ENCODE measurements around the gene SND1.

The SND1 gene

DNA sequence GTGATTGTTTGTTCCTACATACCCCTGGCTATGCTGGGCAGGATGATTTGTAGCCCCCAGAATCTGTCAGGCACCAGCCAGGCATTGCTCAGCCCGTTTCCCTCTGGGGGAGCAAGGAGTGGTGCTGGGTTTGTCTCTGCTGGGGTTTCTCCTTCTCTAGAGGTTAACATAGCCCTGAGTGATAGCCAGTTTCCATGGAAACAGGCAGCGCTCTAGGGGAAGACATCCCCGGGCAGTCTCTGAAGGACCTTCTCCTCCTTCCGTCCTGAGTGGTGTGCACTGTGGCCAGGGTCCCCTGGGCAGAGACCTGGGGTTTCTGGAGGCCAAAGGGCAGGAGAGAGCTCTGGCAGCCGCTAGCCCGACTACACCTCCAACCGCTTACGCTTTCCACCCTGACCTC is 429.8 kb downstream of the SND1 start:
- DNase-seq (ENCODE audit: low read depth in 1 of 2, low spot score in 1 of 2), result no peak

DNA sequence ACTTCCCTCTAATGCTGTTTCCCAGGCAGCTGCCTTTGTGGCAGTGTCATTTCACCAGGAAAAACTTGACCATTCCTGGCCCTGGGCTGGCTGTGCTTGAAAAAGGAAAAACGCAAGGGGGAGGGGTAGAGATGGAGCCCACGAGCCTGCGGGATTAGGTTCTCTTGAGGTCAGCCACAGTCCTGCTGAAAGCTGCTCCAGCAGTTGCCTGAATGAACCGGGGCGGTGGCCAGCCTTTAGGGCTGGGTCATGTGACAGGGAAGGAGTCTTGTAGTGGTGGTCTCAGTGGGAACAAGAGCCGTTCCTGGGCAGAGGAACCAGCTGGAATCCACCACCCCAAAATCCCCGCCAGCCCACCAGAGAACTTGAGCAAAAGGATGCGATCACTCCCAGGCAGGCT is 430.4 kb downstream of the SND1 start:
- no peak for DNase-seq (ENCODE audit: low read depth in 1 of 2, low spot score in 1 of 2)

DNA sequence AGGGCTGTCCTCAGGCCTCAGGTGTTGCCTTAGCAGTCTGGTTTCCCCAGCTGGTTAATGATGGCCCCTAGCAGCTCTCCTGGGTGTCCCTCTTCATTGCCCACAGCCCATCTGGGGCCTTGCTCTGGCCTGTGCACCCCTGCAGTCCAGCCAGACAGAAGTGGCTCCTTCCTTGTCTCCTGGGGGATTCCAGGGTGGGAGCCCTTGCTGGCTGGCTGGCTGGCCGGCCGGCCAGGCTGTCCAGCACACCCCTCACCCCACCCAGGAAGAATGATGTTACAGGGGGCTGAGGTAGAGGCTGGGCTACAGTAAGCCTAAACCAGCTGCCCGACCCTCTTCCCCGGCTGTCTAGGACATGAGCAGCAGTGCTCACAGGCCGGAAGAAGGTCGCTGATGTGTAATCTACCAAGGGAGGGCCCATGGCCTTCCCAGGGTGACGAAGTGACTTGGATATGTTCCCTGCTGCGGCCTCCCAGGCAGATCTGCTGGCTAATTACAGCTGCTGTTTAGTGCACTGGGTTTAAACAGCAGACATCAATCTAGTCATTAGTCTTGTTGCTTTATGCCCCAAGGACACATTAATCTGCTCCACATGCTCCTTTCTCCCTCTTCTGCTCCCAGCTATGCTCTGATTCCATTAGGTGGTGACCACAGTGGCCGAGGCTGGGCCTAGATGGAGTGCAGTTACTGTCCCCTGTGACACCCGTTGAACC is 433.1 kb downstream of the SND1 start:
- no peak for DNase-seq (ENCODE audit: low read depth in 1 of 2, low spot score in 1 of 2)

DNA sequence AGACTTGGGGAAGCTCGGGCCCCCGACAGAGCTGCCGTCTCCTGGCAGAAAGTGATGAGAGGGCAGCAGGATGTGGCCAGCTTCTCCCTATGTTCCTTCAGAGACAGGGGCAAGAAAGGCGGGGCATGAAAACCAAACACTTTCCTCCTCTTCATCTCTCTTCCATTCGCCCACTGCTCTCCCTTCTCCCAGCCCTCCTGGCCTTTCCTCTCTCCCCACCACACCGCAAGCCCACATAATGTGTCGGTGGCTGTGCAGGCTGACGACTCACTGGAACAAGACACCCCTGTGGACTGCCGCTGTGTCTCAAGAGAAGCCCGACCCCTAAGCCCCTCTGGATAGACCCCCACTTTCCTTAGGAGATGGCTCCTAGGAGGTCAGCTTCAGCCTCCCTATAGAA is 438.5 kb downstream of the SND1 start:
- no peak for DNase-seq (ENCODE audit: low read depth in 1 of 2, low spot score in 1 of 2)

DNA sequence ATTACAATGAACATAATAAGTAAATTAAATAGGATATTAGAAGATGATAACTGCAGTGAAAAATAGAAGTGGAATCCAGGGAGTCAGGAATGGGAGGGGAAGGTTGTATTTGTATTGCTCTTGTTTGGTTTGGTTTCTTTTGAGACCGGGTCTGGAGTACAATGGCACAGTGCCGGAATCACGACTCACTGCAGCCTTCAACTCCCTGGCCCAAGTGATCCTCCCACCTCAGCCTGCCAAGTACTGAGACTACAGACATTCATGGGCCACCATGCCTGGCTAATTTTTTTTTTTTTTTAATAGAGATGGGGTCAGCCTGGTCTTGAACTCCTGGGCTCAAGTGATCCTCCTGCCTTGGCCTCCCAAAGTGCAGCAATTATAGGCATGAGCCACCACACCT is 439.1 kb downstream of the SND1 start:
- no peak for DNase-seq (ENCODE audit: low read depth in 1 of 2, low spot score in 1 of 2)

DNA sequence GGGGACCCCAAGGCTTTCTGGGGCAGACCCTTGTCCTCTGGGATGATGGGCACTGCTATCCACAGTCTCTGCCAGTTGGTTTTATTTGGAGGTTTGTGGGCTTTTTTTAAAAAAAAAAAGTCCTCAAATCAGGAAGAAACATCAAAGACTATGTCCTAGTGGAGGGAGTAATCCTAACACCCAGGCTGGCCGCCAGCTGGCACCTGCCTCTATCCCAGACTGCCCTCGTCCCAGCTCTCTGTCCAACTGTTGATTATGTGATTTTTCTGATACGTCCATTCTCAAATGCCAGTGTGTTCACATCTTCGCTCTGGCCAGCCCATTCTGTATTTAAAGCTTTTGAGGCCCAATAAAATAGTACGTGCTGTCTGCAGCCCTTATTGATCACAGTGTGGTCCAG is 440.2 kb downstream of the SND1 start:
- no peak for DNase-seq (ENCODE audit: low read depth in 1 of 2, low spot score in 1 of 2)

DNA sequence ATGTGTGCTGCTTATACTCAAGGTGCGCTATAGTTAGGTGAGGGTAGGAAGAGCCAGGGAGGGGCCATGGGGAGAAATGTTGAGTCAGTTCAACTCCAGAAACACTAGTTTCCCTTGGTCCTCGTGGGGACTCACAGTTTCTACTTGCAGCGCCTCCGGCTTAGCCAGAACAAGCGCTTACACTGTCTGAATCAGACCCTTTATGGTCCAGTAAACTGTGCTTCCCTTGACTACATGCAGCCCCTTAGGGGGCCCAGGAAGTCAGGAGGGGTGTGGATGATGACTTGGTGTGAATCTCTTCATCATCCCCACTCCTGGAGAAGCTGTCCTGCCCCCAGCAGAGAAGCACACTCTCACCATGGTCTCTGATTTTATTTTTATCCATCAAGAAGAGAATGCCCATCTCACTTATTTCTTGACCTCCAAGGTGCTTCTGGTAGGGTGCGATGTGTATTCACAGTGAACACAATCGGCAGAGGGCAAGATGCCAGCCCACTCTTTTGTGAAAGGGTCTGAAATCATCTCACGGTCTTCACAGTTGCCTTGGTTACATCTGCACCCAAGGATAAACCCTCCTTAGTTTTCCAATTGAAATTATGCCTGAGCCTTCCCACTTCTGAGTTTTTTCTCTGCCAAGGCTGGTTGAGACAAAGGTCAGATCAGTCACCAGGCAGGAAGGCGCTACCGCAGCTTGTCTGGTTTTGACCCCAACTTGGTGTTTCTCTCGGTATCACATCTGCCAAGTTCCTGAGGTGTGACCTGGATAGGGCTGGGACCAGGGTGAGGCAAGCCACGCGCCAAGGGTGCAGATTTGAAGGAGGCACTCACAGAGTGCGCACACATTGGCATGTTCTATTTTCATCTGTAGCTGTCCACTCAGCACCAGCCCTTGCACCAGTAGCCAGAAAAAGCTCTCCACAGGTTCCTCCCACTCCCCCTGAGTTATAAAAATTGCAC is 441.9 kb downstream of the SND1 start:
- DNase-seq (ENCODE audit: low read depth in 1 of 2, low spot score in 1 of 2), result no peak

DNA sequence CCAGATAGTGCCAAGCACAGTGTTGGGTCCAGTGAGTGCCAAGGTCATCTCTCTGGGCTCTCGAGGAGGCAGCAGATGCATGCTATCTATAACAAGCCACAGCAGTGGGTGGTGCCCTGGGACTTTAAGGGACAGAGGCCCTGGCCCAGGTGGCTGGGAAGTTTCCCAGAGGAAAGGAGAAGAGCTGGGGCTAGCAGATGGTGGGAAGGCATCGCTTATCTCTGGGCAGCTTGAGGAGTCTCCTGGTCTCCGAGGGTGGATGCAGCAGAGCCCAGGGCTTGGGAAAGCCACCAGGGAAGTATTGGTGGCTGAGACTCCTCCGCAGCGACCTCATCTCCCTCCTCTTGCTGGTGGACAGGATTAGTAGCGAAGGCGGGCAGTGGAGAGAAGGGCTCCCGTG is 442.7 kb downstream of the SND1 start:
- DNase-seq (ENCODE audit: low read depth in 1 of 2, low spot score in 1 of 2), result no peak

DNA sequence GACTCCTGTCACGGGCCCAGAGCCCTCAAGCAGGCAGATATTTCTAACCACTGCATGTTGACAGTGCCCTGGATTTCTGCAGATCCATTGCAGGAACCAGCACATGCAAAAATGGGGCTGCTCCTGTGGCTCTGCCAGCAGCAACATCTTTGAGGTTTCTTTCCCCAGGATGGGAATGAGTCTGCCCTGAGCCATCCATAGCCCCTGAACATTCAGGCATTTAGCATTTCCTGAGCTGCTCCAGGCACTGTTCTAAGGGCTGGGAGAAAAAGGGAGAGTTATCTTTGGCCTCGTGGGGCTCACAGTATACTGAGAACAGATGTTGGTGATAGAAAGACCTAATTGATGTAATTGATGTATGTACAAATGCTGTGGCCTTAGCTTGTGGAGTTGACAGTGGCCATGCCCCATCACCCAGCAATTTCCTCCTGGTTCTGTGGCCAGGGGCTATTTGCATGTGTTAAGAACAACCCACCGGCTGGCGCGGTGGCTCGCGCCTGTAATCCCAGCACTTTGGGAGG is 445.3 kb downstream of the SND1 start:
- DNase-seq (ENCODE audit: low read depth in 1 of 2, low spot score in 1 of 2), result no peak

DNA sequence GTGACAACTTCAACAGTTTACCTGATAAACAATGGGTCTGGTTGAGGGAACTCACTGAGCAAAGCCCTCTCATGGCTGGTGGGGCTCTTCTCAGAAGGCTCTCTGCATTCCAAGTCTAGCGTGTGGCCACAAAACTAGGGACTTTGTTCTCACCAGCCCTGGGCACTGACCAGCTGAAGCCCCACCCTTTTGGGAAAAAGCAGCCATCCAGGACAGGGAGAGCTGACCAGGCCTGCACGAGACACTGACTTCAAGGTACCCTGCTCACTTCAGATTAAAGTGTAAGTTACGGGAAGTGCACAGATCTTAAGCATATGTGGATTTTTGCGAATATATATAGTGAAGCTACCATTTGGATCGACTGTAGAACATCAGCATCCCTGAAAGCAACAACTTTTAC is 446.6 kb downstream of the SND1 start:
- DNase-seq (ENCODE audit: low read depth in 1 of 2, low spot score in 1 of 2), result no peak

DNA sequence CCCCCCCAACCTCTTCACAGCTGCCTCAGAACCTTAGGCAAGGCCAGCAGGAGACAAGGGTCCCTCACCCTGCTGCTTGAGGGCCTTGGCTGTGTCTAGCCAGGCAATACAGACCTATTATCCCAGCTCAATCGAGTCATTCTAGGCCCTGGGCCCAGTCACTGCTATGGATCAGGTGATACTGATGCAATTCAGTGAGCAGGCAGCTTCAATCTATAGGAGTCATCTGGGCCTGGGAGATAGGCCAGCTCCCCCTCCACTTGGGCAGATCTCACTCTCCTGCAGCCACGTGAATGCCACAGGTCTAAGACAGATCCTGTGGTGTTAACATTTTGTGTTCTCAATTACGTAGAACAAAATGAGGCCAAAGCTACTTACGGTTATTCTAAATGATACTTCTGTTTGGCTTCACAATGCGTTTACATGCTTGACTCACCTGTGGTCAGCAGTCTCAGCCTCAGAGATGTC is 447.2 kb downstream of the SND1 start:
- DNase-seq (ENCODE audit: low read depth in 1 of 2, low spot score in 1 of 2), result no peak

DNA sequence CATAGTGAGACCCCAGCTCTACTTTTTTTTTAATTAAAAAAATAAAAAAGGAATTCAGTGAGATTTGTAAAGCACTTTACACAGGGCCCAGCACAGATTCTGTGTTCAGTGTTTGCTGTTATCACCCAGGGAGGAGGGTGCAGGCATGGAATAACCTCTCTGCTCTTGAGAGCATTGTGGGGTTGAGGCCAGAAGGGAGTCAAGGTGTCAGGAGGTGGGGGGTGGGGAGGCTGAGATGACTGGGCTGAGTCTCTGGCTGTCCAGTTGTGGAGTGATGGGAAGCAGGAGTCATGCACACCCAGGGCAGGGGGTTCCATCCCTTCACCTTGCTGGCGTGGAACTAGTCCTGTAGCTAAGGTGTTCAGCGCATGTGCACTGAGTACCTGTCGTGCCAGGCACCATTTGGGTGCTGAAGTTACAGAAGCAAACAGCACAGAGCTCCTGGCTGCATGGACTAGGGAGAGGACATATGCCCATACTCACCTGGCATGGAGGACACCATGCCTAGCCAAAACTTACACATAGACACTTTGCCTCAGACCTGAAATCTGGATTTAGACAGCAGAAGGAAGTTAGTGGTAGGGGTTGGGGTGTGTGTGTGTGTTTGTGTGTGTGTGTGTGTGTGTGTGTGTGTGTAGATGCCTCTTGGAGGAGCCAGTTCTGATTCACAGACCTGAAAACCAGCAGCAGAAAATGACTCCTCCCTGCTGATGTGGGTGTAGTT is 448.4 kb downstream of the SND1 start:
- DNase-seq (ENCODE audit: low read depth in 1 of 2, low spot score in 1 of 2), result no peak

DNA sequence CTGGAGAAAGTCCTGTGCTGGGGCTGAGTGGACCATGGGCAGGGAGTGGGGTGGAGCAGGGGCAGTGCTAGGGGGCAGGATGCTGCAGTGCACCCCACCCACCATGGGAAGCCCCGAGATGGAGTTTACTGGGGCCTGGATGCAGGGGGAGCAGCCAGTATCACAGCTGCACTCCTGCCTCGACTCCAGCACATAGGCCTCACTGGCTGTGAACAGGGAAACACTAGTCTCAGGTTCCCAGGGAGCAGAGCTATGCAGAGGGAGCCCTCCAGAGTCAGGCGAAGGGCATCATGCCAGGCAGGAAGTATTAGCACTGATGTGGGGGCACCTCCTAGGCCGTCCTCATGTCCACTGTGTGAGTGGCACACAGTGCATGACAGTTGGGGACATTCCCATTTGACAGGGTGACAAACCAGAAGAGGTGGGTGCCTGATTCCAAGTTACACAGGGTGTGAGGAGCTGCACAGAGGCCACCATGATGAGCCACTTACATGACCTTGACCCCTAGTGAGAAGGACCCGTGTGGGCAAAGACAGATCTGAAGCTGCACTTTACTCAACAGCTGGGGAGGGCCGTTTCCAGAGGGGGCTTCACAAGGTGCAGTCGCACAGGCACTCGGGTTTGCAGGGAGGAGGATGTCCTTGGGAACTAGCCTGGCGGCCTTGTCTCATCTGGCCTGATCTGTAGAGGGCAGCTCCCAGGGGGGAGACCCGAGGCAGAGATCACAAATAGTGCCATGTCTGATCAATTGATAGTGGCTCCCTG is 449.1 kb downstream of the SND1 start:
- no peak for DNase-seq (ENCODE audit: low read depth in 1 of 2, low spot score in 1 of 2)

DNA sequence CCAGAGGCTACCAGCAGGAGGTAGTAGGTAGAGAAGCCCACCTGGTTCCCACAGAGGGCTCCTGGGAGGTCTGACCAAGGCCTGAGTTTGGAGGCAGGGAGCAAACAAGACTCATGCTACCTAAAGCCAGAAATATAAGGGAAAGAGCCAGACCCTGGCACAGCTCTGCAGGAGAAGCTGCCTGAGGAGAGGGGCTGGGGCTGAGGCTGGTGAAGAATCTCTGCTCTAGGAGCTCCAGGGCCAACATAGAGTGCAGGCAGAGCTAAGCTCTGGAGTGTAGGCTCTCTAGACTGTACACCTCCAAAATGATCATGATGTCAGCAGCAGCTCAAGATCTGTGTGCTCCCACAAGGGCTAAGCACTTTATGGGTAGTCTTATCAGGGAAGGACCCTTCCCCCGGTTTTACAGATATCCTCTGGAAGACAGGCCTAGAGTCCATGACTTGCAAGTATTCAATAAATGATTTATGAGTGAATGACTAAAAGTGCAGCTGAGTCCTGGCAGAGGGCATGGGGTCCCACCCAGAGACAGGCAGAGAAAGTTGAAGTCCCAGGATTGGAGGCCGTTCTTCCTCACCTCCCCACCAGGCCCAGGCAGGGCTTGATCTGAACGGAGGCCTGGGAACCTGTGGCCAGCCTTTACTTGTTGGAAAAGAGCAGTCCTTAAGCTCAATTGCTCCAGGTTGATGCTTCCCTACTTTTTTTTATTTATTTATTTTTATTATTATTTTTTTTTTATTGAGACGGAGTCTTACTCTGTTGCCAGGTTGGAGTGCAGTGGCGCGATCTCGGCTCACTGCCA is 450.7 kb downstream of the SND1 start:
- no peak for DNase-seq (ENCODE audit: low read depth in 1 of 2, low spot score in 1 of 2)

DNA sequence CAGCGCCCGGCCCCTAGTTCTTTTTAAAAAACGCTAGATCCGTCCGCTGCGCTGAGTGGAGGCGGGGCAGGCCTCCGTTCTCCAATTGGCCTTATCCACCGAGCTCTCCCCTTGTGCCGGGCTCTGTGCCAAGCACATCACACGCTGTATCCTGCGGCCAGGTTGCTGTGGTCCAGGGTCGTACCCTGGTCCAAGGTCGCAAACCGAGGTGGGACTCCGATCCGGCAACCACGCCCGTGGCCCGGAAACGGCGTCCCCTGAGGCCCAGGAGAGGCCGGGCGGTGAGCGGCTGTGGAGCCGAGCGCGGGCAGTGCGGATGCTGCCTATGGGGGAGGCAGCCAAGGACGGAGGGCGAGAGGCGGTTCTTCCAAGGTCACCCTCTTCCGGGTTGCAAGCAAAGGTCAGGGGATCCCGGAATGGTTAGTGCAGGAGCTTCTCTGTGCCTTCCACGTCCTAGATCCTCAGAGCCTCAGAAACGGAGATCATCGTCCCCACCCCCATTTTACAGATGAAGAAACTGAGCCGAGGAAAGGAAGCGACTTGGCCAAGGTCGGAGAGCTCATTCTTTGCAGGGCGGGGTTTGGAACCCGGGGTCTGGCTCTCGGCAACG is 451.6 kb downstream of the SND1 start:
- DNase-seq (ENCODE audit: low read depth in 1 of 2, low spot score in 1 of 2), result no peak

DNA sequence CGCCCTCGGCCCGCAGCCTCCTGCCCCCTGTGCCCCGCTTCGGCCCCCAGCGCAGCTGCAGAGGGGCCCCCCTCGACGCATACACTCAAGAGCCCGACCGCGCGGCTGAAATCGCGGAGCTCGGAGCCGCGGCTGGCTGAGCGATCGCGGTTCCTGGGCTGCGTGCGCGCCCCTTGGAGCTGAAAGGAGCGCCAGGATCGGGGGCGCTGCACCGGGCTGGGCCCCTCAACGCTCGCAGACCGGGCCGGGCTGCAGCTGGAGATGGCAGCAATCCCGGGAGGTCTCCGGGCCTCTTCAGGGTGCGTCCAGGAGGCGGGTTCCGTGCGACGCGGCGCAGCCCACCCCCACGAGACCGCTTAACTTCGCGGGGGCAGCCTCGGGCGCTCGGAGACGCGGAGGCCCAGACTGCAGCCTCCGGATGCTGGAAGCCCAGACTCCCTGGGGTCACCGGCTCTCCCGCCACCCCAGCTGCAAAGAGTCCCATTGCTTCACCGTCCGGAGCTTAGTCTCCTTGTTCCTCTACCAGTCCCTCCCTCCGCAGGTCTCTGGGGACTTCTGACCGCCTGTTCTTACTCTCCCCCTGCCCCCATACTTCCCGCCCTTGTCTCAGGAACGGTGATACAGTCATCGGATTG is 452.2 kb downstream of the SND1 start:
- DNase-seq (ENCODE audit: low read depth in 1 of 2, low spot score in 1 of 2), result no peak

DNA sequence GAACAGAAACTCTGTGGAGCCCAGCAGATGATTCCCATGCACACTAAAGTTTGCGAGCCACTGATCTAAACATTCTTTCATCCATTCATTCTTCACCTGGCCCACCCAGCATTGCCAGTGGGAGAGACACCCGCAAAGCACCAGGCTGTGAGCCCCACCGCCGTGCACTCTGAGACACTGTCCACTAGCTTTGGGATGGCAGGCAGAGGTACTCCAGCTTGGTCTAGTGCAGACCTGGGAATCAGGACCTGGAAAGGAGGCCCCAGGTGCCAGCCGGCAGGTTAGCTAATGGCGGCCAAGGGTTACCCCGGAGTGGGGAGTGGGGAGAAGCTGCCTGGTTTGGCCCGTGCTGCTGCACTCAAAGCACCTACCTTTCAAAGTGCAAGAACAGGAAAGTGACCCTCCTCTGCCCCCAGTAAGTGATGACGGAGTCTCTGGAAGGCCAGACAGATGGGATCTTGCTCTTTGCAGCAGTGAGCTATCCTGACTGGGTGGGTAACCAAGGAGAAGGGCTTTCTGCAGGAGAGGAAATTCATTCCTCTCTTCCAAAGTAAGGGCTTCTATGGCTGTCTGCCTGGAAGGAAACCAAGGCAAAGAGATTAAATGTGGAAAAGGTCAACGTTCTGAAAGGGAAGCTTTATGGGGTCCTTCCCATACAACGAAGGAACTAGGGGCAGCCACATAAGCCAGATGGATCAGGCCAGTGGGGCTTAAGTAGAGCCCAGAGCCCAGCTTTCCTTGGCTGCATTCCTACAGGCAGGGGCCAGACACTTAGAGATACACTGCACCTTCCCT is 453.4 kb downstream of the SND1 start:
- no peak for DNase-seq (ENCODE audit: low read depth in 1 of 2, low spot score in 1 of 2)

DNA sequence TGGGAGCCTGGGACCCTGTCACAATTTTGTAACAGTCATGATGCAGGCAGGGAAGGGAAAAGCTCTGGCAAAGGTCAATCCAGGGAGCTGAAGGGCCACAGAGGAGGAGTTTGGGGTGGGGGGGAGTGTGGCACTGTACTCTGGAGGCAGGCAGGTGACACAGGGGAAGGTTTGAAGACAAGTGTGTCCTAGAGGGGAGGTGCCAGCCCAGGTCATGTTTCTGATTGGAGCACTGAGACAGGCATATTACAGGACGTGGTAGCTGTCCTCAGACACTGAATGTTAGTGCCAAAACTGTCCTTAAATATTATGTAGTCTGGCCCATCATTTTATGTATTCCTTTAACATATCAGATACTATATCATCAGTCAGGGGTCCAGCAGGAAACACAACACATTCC is 454.8 kb downstream of the SND1 start:
- no peak for DNase-seq (ENCODE audit: low read depth in 1 of 2, low spot score in 1 of 2)

All from stimulated activated CD4-positive, alpha-beta T cell treated with anti-CD3 and anti-CD28 coated beads, Interleukin-15, amount 100 ng/mL, for 1 hour (primary cell).